Left forelimb (tissue), 1 donor: ENCODE measurements around the gene VWA1.
"Not testable (repeated sequence)": the region's sequence is repeated elsewhere in the genome, so short reads cannot be mapped to it uniquely, and the experiment has no call there.

Experiments
- DNase-seq: peaks from one replicate; pipeline ENCODE4 v3.0.0-alpha.2; 2018; ENCODE audit warnings: low spot score

The VWA1 gene

DNA sequence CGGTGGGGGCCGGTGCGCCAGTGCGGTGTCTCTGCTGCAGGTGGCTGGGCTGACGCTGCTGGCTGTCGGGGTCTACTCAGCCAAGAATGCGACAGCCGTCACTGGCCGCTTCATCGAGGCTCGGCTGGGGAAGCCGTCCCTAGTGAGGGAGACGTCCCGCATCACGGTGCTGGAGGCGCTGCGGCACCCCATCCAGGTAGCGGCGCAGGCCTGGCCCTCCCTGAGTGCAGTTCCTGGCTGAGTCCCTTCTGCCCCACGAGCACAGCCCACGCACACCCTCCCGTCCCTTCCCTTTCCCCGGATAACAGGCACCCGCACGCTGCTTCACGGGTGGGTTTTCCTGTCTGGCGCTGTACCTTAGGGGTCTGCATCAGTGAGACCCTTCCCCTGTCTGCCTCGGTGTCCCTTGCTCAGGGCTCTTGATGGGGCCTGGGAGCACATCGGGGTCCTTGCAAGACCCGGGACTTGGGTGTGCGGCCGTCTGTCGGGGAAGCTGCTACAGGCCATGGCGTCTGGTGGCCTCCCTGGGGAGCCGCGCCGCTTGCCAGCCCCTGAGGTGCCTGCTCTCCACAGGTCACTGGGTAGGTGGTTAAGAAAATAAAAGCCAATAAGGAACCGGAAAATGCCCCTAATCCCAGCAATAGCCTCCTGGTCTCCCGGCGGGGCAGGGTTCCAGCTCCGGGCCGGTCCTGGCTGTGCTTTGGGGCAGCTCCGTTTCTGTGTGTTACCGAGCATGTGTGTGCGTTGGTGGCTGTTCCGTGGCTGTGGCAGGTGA is 49.7 kb downstream of the VWA1 start:
- DNase-seq = not testable (repeated sequence)

GRCh38 chr1:1485755-1486317 is 50.3 kb downstream of the VWA1 start:
- not testable (repeated sequence) for DNase-seq

GRCh38 chr1:1487701-1488100 is 52.2 kb downstream of the VWA1 start:
- DNase-seq = no peak

GRCh38 chr1:1489231-1489630 is 53.7 kb downstream of the VWA1 start:
- no peak for DNase-seq

DNA sequence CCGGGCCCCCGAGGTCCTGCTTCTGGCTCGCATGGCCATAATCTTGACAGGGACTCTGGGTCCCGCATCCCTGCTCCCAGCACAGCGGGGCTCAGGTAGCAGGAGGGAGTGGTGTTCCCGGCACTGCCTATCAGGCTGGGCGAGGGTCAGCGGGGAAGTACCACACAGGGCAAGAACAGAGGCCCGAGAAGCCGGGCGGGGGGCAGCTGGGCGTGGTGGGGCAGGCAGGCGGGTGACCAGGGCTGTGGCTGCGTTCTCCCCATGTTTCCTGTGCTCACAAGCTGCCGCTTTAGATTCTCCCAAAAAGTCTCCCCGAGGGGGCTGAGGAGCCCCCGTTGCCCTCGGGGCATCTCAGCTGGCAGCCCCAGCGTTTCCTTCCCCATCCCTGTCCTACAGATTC is 54.4 kb downstream of the VWA1 start:
- DNase-seq = no peak

DNA sequence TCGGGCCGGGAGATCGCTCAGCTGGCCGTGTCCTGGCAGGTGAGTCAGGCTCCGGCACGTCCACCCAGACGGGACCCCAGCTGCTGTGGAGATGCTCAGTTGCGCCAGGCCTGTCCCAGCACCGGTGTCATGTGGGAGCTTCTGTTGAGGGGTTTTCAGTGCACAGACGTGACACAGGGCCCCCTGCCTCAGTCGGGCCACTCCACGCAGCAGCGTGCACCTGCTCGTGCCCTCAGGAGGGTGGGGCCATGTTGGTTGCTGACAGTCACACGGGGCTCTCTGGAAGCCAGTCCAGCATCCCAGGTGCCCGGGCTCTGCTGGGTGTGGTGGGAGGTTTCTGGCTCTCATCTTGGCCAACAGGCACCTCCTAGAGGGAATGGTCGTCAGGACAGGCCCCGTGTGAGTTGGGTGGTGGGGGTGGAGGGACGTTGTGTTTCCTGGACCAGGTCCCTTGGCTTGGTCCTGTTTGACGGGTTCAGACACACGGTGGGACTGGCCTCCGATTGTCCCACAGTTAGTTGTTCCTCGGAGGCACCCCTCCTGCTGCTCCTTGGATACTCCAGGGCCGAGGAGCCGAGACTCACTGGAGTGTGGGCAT is 55.2 kb downstream of the VWA1 start:
- no peak for DNase-seq

DNA sequence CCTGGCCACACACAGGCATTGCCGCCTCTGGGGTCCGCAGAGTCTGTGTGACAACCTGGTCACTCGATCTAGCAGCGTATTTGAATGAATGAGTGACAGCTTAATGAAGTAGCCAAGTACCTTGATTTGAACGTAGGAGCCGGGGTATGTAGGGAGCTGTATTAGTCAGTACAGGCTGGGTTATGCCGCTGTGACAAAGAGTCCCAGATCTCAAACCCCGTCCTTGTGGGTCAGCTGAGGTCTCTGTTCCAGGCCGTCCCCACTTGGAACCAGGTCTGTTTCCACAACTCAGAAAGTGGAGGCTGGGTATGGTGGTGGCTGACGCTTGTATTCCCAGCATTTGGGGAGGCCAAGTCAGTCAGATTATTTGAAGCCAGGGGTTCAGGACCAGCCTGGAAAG is 56.1 kb downstream of the VWA1 start:
- no peak for DNase-seq
